ENCODE data around the gene SIAH1. TPM values are rescaled to one million over a fixed set of nuclear protein-coding genes. Genes with fewer than 3 reads are reported as not detected.
"Not testable (repeated sequence)": the region's sequence is repeated elsewhere in the genome, so short reads cannot be mapped to it uniquely, and the experiment has no call there.

SIAH1 gene
- total RNA-seq, 2 donors from 2014 or later = 15.2 to 16.1 TPM

DNA sequence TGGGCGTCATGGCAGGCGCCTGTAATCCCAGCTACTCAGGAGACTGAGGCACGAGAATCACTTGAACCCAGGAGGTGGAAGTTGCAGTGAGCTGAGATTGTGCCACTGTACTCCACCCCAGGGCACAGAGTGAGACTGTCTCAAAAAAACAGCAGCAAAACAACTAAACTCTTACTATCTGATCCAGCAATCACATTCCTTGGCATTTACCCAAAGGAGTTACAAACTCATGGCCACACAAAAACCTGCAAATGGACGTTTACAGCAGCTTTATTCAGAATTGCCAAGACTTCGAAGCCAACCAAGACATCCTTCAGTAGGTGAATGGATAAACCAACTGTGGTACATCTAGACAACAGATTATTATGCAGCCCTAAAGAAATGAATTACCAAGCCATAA is 4.0 kb downstream of the SIAH1 start:
- H3K27ac ChIP-seq = no peak overlapping the region
- no peak for TF ChIP-seq POLR2A (IDR thresholded peaks at IDR 0.05)
- TF ChIP-seq, protein P1, sequence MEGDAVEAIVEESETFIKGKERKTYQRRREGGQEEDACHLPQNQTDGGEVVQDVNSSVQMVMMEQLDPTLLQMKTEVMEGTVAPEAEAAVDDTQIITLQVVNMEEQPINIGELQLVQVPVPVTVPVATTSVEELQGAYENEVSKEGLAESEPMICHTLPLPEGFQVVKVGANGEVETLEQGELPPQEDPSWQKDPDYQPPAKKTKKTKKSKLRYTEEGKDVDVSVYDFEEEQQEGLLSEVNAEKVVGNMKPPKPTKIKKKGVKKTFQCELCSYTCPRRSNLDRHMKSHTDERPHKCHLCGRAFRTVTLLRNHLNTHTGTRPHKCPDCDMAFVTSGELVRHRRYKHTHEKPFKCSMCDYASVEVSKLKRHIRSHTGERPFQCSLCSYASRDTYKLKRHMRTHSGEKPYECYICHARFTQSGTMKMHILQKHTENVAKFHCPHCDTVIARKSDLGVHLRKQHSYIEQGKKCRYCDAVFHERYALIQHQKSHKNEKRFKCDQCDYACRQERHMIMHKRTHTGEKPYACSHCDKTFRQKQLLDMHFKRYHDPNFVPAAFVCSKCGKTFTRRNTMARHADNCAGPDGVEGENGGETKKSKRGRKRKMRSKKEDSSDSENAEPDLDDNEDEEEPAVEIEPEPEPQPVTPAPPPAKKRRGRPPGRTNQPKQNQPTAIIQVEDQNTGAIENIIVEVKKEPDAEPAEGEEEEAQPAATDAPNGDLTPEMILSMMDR (IDR thresholded peaks at IDR 0.05) = no peak
- no peaks in the 10 kb centered on the region for H3K9me3 ChIP-seq
- WGBS, 2 donors = 61 to 65% methylated on average over 5 of the region's 5 CpGs
- H3K27me3 ChIP-seq = no peaks in the 10 kb centered on the region
- H3K4me3 ChIP-seq = no peak overlapping the region
- intact Hi-C loops (cut with DNase I) = no loop called here
- peaks cover 74% of the 10 kb centered on the region for H3K4me1 ChIP-seq
- H3K36me3 ChIP-seq (replicated peaks in 1 of 2; ENCODE audit: insufficient read depth in 1 of 2, low read depth in 2 of 2) = no peaks in the 10 kb centered on the region
- DNase-seq = no peak
- no peak for ATAC-seq

DNA sequence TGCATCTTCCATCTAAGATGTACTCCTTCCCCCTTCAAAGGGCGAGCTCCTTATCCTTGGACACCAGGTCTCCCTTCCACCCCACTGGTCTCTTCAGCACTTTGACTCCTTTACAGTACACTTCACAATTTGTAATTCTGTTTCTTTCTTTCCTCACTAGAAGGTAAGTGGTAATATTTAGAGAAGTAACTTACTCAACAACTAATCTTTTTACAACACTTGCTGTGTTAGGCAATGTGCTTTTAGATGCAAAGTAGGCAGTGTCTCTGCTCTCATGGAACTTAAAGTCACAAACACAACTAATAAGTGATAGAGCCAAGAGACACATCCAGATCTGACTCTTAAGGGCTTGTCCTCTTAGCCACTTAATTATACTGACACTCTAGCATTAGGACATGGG is 6.4 kb downstream of the SIAH1 start:
- Histone ChIP-seq H3K9me3 (no peaks in the 10 kb centered on the region), H3K27me3 (no peaks in the 10 kb centered on the region), H3K27ac (no peak overlapping the region), H3K36me3 (replicated peaks in 1 of 2; ENCODE audit: insufficient read depth in 1 of 2, low read depth in 2 of 2) (no peaks in the 10 kb centered on the region), H3K4me1 (peaks cover 88% of the 10 kb centered on the region), H3K4me3 (no peak overlapping the region)
- intact Hi-C loops (cut with DNase I) = no loop called here
- no peak for DNase-seq
- 69 to 75% methylated on average over 1 of the region's 1 CpG for WGBS, 2 donors
- ATAC-seq = no peak
- TF ChIP-seq, protein P1 (IDR thresholded peaks at IDR 0.05) = no peak
- TF ChIP-seq POLR2A (IDR thresholded peaks at IDR 0.05) = no peak

DNA sequence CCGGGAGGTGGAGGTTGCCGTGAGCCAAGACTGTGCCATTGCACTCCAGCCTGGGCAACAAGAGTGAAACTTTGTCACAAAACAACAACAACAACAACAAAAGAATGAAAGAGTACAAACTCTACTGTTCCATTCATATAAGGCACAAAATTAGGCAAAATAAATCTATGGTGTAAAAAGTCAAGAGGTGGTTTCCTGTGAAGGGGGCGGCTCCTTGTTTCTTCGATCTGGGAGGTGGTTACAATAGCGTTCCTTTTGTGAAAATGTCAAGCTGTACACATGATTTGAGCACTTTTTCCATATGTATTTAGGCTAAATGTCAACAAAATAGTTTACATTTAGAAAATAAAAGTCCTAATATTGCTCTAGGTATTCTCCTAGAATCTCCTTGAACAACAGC is 6.9 kb downstream of the SIAH1 start:
- H3K4me3 ChIP-seq = no peak overlapping the region
- H3K27me3 ChIP-seq = no peaks in the 10 kb centered on the region
- H3K27ac ChIP-seq = no peak overlapping the region
- 67 to 76% methylated on average over 5 of the region's 5 CpGs for WGBS, 2 donors
- peaks cover 88% of the 10 kb centered on the region for H3K4me1 ChIP-seq
- TF ChIP-seq, protein P1 (IDR thresholded peaks at IDR 0.05) = no peak
- TF ChIP-seq POLR2A (IDR thresholded peaks at IDR 0.05) = no peak
- no peak for DNase-seq
- no peak for ATAC-seq
- intact Hi-C loops (cut with DNase I) = no loop called here
- H3K36me3 ChIP-seq (replicated peaks in 1 of 2; ENCODE audit: insufficient read depth in 1 of 2, low read depth in 2 of 2) = no peaks in the 10 kb centered on the region
- H3K9me3 ChIP-seq = no peaks in the 10 kb centered on the region

DNA sequence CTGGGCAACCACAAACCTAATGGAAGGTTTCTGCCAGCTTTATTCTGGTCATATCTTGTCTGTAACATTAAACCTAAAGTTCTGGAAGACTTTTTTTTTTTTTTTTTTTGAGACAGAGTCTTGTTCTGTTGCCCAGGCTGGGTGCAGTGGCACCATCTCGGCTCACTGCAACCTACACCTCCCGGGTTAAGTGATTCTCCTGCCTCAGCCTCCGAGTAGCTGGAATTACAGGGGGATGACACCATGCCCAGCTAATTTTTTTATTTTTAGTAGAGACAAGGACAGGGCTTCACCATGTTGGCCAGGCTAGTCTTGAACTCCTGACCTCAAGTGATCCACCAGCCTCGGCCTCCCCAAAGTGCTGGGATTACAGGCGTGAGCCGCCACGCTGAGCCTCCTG is 7.9 kb downstream of the SIAH1 start:
- WGBS, 2 donors = 92 to 97% methylated on average over 7 of the region's 7 CpGs
- H3K27me3 ChIP-seq; H3K36me3 ChIP-seq (replicated peaks in 1 of 2; ENCODE audit: insufficient read depth in 1 of 2, low read depth in 2 of 2); H3K4me3 ChIP-seq; ATAC-seq; intact Hi-C loops (cut with DNase I); H3K9me3 ChIP-seq; H3K27ac ChIP-seq; DNase-seq: not testable (repeated sequence)
- peaks cover 78% of the 10 kb centered on the region for H3K4me1 ChIP-seq

DNA sequence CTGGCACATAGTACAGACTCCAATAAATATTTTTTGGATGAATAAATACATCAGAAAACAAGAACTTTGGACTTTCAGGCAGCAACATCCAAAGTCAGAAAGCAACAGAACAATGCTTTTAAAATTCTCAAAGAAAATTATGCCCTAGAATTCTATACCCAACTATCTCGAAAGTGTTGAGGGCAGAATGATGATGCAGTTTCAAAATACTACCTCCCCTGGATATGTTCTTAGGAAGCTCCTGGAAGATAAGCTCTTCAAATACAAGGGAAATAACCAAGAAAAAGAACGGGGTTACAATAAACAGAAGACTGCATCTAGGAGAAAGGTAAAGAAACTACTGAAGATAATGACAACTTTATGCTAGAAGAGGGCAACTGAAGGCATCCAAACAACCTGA is 11.0 kb downstream of the SIAH1 start:
- 23 to 40% methylated on average over 2 of the region's 2 CpGs for WGBS, 2 donors
- DNase-seq (no peak), ATAC-seq (no peak)
- H3K9me3 ChIP-seq = no peaks in the 10 kb centered on the region
- intact Hi-C loops (cut with DNase I) = no loop called here
- H3K4me3 ChIP-seq = no peak overlapping the region
- H3K36me3 ChIP-seq (replicated peaks in 1 of 2; ENCODE audit: insufficient read depth in 1 of 2, low read depth in 2 of 2) = no peaks in the 10 kb centered on the region
- TF ChIP-seq, protein P1 (IDR thresholded peaks at IDR 0.05) = no peak
- no peak for TF ChIP-seq POLR2A (IDR thresholded peaks at IDR 0.05)
- peaks cover 52% of the 10 kb centered on the region for H3K4me1 ChIP-seq
- H3K27me3 ChIP-seq = no peaks in the 10 kb centered on the region
- H3K27ac ChIP-seq = no peak overlapping the region

All from body of pancreas (tissue), 4 donors.